ENCODE results near the gene THEMIS. TPM values are rescaled to one million over a fixed set of nuclear protein-coding genes. Genes with fewer than 3 reads are reported as not detected.

Gene THEMIS
- total RNA-seq, 4 donors from 2014 or later: 0.10 to 0.15 TPM; not detected in 2

- no peak for DNase-seq
Observed at GRCh38 chr6:127710668-127711067, 190.2 kb downstream of the THEMIS start.

GRCh38 chr6:127706216-127706615 is 194.6 kb downstream of the THEMIS start:
- intact Hi-C loops (cut with DNase I; ENCODE audit: low total_unique reads): no loop called here

More at GRCh38 chr6:127710668-127711067, 190.2 kb downstream of the THEMIS start:
- no peak overlapping the region for H3K4me3 ChIP-seq
- no peaks in the 10 kb centered on the region for H3K4me1 ChIP-seq
- intact Hi-C loops (cut with DNase I; ENCODE audit: low total_unique reads) (no loop called here), in situ Hi-C loops (cut with MboI; ENCODE audit: low sequenced_read_pairs in 4 of 4) (no loop called here)
- H3K27me3 ChIP-seq: no peaks in the 10 kb centered on the region
- H3K27ac ChIP-seq: no peak overlapping the region
- H3K36me3 ChIP-seq: no peaks in the 10 kb centered on the region
- TF ChIP-seq POLR2A (IDR thresholded peaks at IDR 0.05) (no peak), CTCF (IDR thresholded peaks at IDR 0.05 in 4 of 5, conservative IDR thresholded peaks at IDR 0.05 in 1 of 5) (no peak)
- ATAC-seq: no peak
- no peaks in the 10 kb centered on the region for H3K9me3 ChIP-seq

GRCh38 chr6:127695108-127695507 is 205.8 kb downstream of the THEMIS start:
- in situ Hi-C loops (cut with MboI; ENCODE audit: low sequenced_read_pairs in 4 of 4): no loop called here
- no peaks in the 10 kb centered on the region for H3K9me3 ChIP-seq
- H3K36me3 ChIP-seq: no peaks in the 10 kb centered on the region
- no peak overlapping the region for H3K4me3 ChIP-seq
- H3K27me3 ChIP-seq: no peaks in the 10 kb centered on the region
- no peak for ATAC-seq
- H3K27ac ChIP-seq: no peak overlapping the region
- intact Hi-C loops (cut with DNase I; ENCODE audit: low total_unique reads): no loop called here
- H3K4me1 ChIP-seq: no peaks in the 10 kb centered on the region
- TF ChIP-seq CTCF (IDR thresholded peaks at IDR 0.05 in 4 of 5, conservative IDR thresholded peaks at IDR 0.05 in 1 of 5) (no peak), POLR2A (IDR thresholded peaks at IDR 0.05) (no peak)
- DNase-seq: no peak

More at GRCh38 chr6:127706216-127706615, 194.6 kb downstream of the THEMIS start:
- H3K27me3 ChIP-seq: no peaks in the 10 kb centered on the region
- H3K9me3 ChIP-seq: no peaks in the 10 kb centered on the region
- TF ChIP-seq CTCF (IDR thresholded peaks at IDR 0.05 in 4 of 5, conservative IDR thresholded peaks at IDR 0.05 in 1 of 5): no peak
- no peak for TF ChIP-seq POLR2A (IDR thresholded peaks at IDR 0.05)
- no peaks in the 10 kb centered on the region for H3K4me1 ChIP-seq
- no peak for ATAC-seq
- H3K36me3 ChIP-seq: no peaks in the 10 kb centered on the region
- DNase-seq: no peak
- H3K4me3 ChIP-seq: no peak overlapping the region
- in situ Hi-C loops (cut with MboI; ENCODE audit: low sequenced_read_pairs in 4 of 4): no loop called here
- no peak overlapping the region for H3K27ac ChIP-seq

GRCh38 chr6:127691146-127691545 is 209.7 kb downstream of the THEMIS start:
- no peaks in the 10 kb centered on the region for H3K36me3 ChIP-seq
- no peak for DNase-seq
- no peaks in the 10 kb centered on the region for H3K9me3 ChIP-seq
- H3K4me3 ChIP-seq: no peak overlapping the region
- in situ Hi-C loops (cut with MboI; ENCODE audit: low sequenced_read_pairs in 4 of 4): no loop called here
- H3K4me1 ChIP-seq: no peaks in the 10 kb centered on the region
- TF ChIP-seq CTCF (IDR thresholded peaks at IDR 0.05 in 4 of 5, conservative IDR thresholded peaks at IDR 0.05 in 1 of 5) (no peak), POLR2A (IDR thresholded peaks at IDR 0.05) (no peak)
- ATAC-seq: no peak
- H3K27me3 ChIP-seq: no peaks in the 10 kb centered on the region
- H3K27ac ChIP-seq: no peak overlapping the region
- intact Hi-C loops (cut with DNase I; ENCODE audit: low total_unique reads): no loop called here

GRCh38 chr6:127690588-127690987 is 210.3 kb downstream of the THEMIS start:
- Histone ChIP-seq H3K36me3 (no peaks in the 10 kb centered on the region), H3K9me3 (no peaks in the 10 kb centered on the region), H3K27me3 (no peaks in the 10 kb centered on the region), H3K27ac (no peak overlapping the region), H3K4me1 (no peaks in the 10 kb centered on the region), H3K4me3 (no peak overlapping the region)
- intact Hi-C loops (cut with DNase I; ENCODE audit: low total_unique reads): no loop called here
- in situ Hi-C loops (cut with MboI; ENCODE audit: low sequenced_read_pairs in 4 of 4): no loop called here
- no peak for DNase-seq
- no peak for ATAC-seq
- TF ChIP-seq POLR2A (IDR thresholded peaks at IDR 0.05): no peak
- no peak for TF ChIP-seq CTCF (IDR thresholded peaks at IDR 0.05 in 4 of 5, conservative IDR thresholded peaks at IDR 0.05 in 1 of 5)
